ENCODE data around the gene PDGFRA. TPM values are rescaled to one million over a fixed set of nuclear protein-coding genes. Genes with fewer than 3 reads are reported as not detected.

PDGFRA gene
- total and polyA plus RNA-seq, 10 of the 15 experiments (the other 5 are each of a cell fraction or from before 2014, with no cell fraction given), result 0.01 to 0.28 (median 0.06) TPM; not detected in 5

GRCh38 chr4:54217642-54218495 lies 11.2 kb upstream of the PDGFRA start (continued):
- TF ChIP-seq SPI1 (IDR thresholded peaks at IDR 0.05; ENCODE audit: borderline replicate concordance, insufficient read depth, low read depth, low read length) (no peak), ZNF24 (IDR thresholded peaks at IDR 0.05) (no peak), ZZZ3 (IDR thresholded peaks at IDR 0.05; ENCODE audit: control insufficient read depth, insufficient read length, low read depth) (no peak), IRF3 (IDR thresholded peaks at IDR 0.05) (no peak), SIN3A (IDR thresholded peaks at IDR 0.05; ENCODE audit: low read depth, low read length) (no peak), ZNF217 (IDR thresholded peaks at IDR 0.05) (no peak), NFIC (IDR thresholded peaks at IDR 0.05; ENCODE audit: low read depth, low read length) (no peak), KLF5 (IDR thresholded peaks at IDR 0.05; ENCODE audit: partially characterized antibody) (no peak)

- intact Hi-C loops (cut with micrococcal nuclease; ENCODE audit: unreplicated experiment) (loop anchor here (1.0 kb wide), 2 partner anchors 288 to 310 kb away; no protein-coding TSS in a partner anchor), in situ Hi-C loops (cut with MboI) (loop anchor here (10.0 kb wide), 1 partner anchor 734 kb away; no protein-coding TSS in a partner anchor)
- Histone ChIP-seq H3K27me3 (replicated peaks in 1 of 2; ENCODE audit: control insufficient read depth in 2 of 2, insufficient read depth in 2 of 2, low read length in 1 of 2) (no peaks in the 10 kb centered on the region; a peak in 2 of 4 replicates), H3K9me3 (replicated peaks; ENCODE audit: control insufficient read depth, insufficient read depth, low read length) (no peaks in the 10 kb centered on the region), H3K4me2 (ENCODE audit: control insufficient read depth, insufficient read depth) (no peak overlapping the region), H3K4me1 (ENCODE audit: control insufficient read depth, insufficient read depth, low read length) (no peaks in the 10 kb centered on the region), H3K4me3 (no peak overlapping the region), H3K9ac (ENCODE audit: control insufficient read depth, insufficient read depth, low read length) (no peak overlapping the region), H3K79me2 (ENCODE audit: control insufficient read depth, insufficient read depth, low read length) (no peaks in the 10 kb centered on the region), H3K36me3 (ENCODE audit: control insufficient read depth in 2 of 2, insufficient read depth in 2 of 2, low read length in 1 of 2) (no peaks in the 10 kb centered on the region), H2AFZ (ENCODE audit: control insufficient read depth, low read depth, low read length) (no peak overlapping the region), H3K27ac (ENCODE audit: control insufficient read depth, insufficient read depth) (no peak overlapping the region), H4K20me1 (ENCODE audit: control insufficient read depth, insufficient read depth) (no peaks in the 10 kb centered on the region)
- no peak for TF ChIP-seq CEBPB (IDR thresholded peaks at IDR 0.05; ENCODE audit: borderline replicate concordance in 1 of 2, low read depth in 2 of 2, low read length in 2 of 2)
- no peak for FAIRE-seq
- ChIA-PET SMC1A (ENCODE audit: uncharacterized antibody, unreplicated experiment) (interaction anchor here (2.2 to 6.3 kb wide), 2 partner anchors 288 to 310 kb away, joined by 11 to 63 read pairs; no protein-coding TSS in a partner anchor), POLR2A (no interaction called here), RAD21 (ENCODE audit: unreplicated experiment) (interaction anchor here (0.7 to 1.9 kb wide), 3 partner anchors 165 to 289 kb away, joined by 3 to 7 read pairs (median 4); no protein-coding TSS in a partner anchor), CTCF (interaction anchor here (0.5 to 8.5 kb wide), 15 partner anchors 10 to 1203 kb away, joined by 3 to 130 read pairs (median 5); partner anchors contain the start of gene PDGFRA)
- no TSS peak for BruUV-seq (replicated peaks)
- no peak for ATAC-seq
- DNase-seq (ENCODE audit: low read depth, low spot score), result no peak
- 33% methylated on average over 6 of the region's 6 CpGs for WGBS (ENCODE audit: insufficient coverage, insufficient replicate concordance, low lambda C conversion rate, missing lambda C conversion rate)
These were observed 10.4 kb upstream of the PDGFRA start for GRCh38 chr4:54218736-54219135.
